GM23338 (cell line): ENCODE data around the gene XPNPEP3.

Experiments
- CTCF ChIP-seq, 2 experiments: fragments of 200-600 bp in 1 of 2; sonication (generic) in 1 of 2; conservative IDR thresholded peaks; 2 replicates each; pipeline versions ENCODE4 v1.5.1 to v1.6.1; 2016 to 2017; ENCODE audit warnings: antibody characterized with exemption in 2 of 2, low read depth in 2 of 2, mild to moderate bottlenecking in 2 of 2, moderate library complexity in 1 of 2
- STAT1 ChIP-seq: IDR thresholded peaks from one replicate; pipeline ENCODE4 v1.6.1; 2016; ENCODE audit warnings: antibody characterized with exemption; ENCODE audit not compliant: unreplicated experiment

GRCh38 chr22:40855071-40855978 is 1.6 kb upstream of the XPNPEP3 start:
- TF ChIP-seq CTCF (conservative IDR thresholded peaks at IDR 0.05; ENCODE audit: low read depth in 2 of 2) (no peak), STAT1 (no peak)
